ENCODE measurements around the gene GSTCD.
"Not testable (repeated sequence)": the region's sequence is repeated elsewhere in the genome, so short reads cannot be mapped to it uniquely, and the experiment has no call there.

The GSTCD gene

DNA sequence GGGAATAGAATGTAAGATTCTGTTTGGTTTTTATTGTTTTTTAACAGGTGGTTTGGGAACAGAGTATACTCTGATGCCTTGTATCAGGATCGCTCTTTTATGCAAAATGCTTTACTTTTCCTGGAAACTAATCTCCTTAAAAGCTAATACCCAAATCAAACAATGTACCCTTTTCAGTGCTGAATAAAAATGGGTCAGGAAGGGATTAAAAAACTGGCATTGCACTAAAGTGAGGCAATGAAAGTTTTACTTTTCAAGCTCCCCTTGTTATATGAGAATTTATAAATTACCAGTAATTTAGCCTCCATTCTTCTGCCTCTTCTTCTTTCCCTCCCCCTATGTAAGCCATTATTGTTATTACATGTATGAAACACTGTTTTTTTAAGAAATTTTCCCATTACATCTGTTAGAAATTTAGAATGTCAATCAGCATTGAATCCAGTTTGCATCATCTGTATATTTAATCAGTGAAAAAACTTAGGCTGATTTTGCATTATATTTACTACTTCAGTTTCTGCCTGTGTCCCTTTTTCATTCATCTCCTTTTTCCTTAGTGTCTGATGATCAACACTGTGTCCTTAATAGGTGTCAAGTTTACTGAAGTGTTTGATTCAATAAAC, 97.0 kb downstream of the GSTCD start:
- DNase-seq (ENCODE audit: low spot score), result no peak

DNA sequence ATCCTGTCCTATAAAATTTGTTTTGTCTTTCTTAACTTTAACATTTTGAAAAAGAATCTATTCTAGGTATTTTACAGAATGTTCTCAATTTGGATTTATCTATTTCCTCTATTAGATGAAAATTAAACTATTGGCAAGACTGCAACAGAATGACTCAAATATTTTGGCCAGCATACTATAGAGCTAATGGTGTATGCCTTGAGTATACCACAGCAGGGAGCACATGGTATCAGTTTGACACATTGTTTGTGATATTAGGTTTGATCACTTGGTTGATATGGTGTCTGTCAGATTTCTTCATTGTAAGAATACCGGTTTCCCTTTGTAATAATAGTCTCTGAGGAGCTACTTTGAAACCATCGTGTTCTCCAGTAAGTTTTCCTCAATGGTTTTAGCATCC, 98.9 kb downstream of the GSTCD start:
- no peak for DNase-seq (ENCODE audit: low spot score)

DNA sequence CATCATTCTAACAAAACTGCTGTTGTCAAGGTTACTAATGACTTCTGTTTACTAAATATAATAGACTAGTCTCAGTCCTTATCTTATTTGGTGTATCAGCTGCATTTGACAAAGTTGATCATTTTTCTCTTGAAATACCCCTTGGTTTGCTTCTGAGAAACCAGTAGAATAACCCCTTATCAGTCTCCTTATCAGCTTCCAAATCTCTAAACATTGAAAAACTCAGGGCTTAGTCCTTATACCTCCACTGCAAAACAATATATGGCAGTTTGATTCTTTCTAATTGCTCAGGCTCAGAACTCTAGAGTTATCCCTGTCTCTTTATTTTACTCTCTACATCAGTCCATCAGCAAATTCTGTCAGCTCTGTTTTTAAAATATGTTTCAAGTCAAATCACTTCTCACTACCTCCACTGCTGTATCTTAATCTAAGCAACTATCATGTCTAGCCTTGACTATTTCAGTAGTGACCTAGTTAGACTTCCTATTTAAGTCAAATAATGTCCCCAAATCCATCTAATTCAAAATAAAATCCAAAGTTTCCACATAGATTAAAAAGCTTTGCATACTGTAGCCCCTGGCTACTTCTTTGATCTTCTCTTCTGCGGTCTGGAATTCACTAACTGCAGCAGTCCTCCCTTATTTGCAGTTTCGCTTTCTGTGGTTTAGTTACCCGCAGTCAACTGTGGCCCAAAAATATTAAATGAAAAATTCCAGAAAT, 99.6 kb downstream of the GSTCD start:
- no peak for DNase-seq (ENCODE audit: low spot score)

DNA sequence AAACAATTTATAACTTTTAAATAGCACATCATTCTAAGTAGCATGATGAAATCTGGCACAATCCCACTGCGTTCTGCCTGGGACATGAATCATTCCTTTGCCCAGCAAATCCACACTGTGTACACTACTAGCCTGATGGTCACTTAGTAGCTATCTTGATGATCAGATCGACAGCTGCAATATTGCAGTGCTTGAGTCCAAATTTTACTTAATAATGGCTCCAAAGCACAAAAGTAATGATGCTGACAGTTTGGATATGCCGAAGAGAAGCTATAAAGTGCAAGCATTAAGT, 100.1 kb downstream of the GSTCD start:
- peak; percentile 11 for DNase-seq (ENCODE audit: low spot score)

DNA sequence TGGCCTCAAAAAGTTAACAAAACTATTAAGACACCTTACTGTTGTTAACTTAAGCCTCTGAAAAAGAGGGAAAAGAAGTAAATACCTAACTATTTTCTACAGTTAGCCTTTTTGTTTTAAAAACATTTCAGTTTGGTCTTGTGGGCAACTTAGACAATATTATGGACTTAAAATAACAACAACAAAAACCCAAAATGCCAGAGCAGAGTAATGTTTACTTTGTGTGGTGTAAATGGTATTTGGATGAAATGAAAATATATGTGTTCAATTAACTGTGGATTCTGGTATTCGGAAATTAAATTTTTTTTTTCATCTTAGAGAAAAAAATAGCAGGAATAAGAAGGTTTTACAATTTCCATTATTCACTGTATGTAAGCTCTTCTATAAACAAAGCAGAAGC, 107.1 kb downstream of the GSTCD start:
- DNase-seq (ENCODE audit: low spot score), result no peak

DNA sequence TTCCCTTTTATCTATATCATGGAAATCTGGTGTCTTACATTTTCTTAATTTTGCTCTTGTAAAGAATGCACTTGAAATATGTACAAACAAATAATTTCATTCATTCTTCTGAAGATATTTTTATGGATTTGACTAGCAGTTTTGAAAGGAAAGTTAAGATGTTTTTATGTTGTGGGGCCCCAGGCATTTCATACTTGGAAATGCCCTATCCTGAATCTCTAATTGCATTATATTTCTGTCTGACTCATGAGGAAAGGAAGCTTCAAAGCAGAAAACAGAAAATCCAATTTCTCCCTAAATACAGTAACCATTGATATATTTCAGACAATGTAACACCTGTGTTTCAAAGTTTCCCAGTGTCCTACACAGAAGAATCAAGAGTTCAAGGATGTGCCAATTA, 113.5 kb downstream of the GSTCD start:
- DNase-seq (ENCODE audit: low spot score), result no peak

- no peak for DNase-seq (ENCODE audit: low spot score)
Measured at GRCh38 chr4:105828074-105828473, 119.5 kb downstream of the GSTCD start.

DNA sequence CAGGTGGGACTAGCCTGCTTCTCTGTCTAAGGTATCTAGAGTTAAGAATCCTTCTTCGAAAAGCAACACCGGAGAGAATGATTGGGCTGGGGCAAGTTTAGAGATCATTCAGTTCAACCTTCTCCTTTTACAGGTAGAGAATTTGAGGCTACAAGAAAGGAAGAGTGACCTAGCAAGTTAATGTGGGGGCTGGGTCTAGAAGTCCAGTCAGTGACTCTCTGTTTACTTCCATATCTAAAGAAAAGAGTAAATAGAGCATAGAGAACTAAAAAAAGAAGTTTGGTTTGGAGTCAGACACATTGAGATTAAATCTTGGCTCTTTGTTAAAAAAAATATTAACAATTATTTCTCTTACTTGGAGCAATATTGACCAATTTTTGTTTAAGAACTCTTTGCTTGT, 122.6 kb downstream of the GSTCD start:
- DNase-seq (ENCODE audit: low spot score), result no peak

GRCh38 chr4:105835177-105835576, 126.6 kb downstream of the GSTCD start:
- no peak for DNase-seq (ENCODE audit: low spot score)

GRCh38 chr4:105836537-105836936, 128.0 kb downstream of the GSTCD start:
- DNase-seq (ENCODE audit: low spot score), result no peak

DNA sequence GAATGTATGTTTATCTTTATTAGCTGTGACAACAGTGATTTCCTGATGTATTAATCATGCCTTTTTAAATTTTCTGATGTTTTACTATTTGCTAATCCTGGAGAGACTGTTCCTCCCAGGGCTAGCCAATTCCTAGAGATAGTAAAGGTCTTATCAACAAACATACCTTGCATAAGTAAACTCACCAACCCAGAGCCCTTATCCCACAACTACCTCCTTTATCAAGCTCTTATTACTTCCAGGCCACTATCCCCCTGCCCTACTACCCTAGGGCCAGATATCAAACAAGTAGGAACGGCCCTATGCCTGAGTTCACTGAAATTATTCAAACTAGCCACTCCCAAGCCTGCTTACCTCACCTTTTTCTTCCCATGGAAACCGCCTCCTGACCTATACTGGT, 128.5 kb downstream of the GSTCD start:
- DNase-seq (ENCODE audit: low spot score), result no peak

DNA sequence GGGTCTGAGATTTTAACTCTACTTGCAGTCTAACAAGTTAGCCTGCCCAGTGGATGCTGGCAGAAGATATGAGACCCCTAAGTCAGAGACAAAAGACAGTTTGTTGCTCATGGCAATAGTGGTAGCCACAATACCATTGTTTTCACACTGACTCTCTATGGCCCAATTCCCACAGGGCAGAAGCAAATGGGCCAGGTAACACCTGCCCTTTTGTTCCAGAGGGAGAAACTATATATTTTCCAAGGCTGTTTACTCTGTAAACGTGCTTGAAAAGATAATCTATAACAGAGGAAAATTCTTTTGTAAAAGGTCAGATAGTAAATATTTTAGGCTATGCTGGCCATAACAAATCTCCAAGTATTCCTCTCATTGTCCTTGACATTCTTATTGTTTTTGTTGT, 129.5 kb downstream of the GSTCD start:
- DNase-seq (ENCODE audit: low spot score), result no peak

DNA sequence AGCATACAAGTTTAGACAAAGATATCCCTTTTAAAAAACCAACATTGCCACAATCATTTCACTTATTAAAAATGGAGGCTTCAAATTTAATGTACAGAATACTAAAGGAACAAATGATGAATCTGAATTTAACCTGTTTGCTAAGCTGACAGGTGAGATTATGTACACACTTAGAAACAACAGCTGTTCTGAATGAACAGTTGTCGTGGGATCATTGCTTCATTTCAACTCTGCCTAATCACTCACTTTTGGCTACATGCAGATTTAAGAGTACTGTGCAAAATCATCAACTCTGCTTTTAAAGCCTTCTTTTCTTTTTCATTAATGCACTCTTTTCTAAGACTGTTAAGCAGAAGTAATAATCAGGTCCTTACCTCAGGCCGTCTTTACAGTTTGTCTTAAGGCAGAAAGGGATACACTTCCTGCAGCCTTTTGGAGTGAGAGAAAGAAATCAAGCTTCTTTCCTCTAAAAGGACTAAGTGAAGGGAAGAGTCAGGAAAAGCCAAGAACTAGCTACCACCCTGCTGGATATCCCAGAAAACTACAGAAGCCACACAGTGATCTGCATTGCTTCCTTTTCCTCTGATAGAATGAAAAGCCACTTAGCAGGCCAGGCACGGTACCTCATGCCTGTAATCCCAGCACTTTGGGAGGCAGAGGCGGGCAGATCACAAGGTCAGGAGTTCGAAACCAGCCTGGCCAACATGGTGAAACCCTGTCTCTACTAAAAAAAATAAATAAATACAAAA, 132.0 kb downstream of the GSTCD start:
- DNase-seq (ENCODE audit: low spot score), result no peak

GRCh38 chr4:105843941-105844340, 135.4 kb downstream of the GSTCD start:
- DNase-seq (ENCODE audit: low spot score), result no peak

GRCh38 chr4:105845559-105845958, 137.0 kb downstream of the GSTCD start:
- DNase-seq (ENCODE audit: low spot score), result no peak

DNA sequence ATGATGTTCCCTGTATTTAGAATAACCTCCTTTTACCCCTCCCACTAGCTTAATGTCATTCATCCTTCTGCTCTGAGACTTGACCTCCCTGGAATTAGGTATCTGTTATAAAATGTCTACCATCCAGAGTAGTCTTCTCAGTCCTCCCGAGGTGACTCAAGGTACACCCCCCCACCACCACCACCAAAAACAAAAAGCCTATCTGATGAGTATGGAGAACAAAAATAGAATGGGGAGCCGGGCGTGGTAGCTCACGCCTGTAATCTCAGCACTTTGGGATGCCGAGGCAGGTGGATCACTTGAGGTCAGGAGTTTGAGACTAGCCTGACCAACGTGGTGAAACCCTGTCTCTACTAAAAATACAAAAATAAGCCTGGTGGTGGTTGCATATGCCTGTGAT, 139.8 kb downstream of the GSTCD start:
- DNase-seq (ENCODE audit: low spot score), result not testable (repeated sequence)

GRCh38 chr4:105851196-105851595, 142.6 kb downstream of the GSTCD start:
- no peak for DNase-seq (ENCODE audit: low spot score)

DNA sequence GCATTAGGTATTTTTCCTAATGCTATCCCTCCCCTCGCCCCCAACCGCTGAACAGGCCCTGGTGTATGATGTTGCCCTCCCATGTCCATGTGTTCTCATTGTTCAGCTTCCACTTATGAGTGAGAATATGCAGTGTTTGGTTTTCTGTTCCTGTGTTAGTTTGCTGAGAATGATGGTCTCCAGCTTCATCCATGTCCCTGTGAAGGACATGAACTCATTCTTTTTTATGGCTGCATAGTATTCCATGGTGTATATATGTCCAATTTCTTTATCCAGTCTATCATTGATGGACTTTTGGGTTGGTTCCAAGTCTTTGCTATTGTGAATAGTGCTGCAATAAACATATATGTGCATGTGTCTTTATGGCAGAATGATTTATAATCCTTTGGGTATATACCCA, 143.6 kb downstream of the GSTCD start:
- not testable (repeated sequence) for DNase-seq (ENCODE audit: low spot score)

- DNase-seq (ENCODE audit: low spot score), result no peak
Measured at GRCh38 chr4:105858466-105859040, 150.0 kb downstream of the GSTCD start.

DNA sequence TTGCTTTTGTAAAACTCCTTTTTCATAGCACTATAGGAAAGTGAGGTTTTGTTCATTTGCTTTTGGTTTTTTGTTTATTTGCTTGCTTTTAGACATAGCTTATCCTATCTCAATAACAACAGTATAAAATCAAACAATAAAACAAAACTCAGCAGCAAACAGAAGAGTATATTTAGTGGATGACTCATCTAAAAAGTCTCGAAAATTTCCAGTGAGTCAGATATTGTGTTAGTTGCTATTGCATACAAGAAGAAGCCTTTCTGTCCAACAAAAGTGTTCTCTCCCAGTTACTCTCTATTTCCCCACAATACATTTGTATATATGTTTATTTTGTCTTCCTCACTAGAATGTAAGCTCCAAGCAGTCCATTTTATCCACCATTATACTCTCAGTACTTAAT, 150.6 kb downstream of the GSTCD start:
- DNase-seq (ENCODE audit: low spot score), result peak; percentile 56

GRCh38 chr4:105870963-105871362, 162.4 kb downstream of the GSTCD start:
- DNase-seq (ENCODE audit: low spot score), result no peak

DNA sequence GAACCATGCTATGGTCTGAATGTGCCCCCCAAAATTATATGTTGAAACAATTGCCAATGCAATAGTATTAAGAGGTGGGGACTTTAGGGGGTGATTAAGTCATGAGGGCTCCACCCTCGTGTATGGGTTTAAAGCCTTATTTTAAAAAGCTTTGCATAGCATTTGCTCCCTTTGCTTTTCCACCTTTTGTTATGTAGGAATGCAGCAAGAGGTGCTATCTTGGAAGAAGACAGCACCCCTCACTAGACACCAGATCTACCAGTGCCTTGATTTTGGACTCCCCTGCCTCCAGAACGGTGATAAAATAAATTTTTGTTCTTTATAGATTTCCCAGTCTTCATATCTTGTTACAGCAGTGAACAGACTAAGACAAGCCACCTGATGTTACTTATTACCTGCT, 163.4 kb downstream of the GSTCD start:
- DNase-seq (ENCODE audit: low spot score), result no peak

GRCh38 chr4:105875233-105875632, 166.6 kb downstream of the GSTCD start:
- no peak for DNase-seq (ENCODE audit: low spot score)
